Peyer's patch (tissue), 4 donors: ENCODE data around the gene DMD. TPM values are rescaled to one million over a fixed set of nuclear protein-coding genes. Genes with fewer than 3 reads are reported as not detected.

Experiments
- DNase-seq, 3 donors: peaks; one replicate each; pipeline ENCODE4 v3.0.0-alpha.2; 2017 to 2019
- H3K27ac ChIP-seq, 4 donors: fragments of 200-600 bp; sonication (generic); one replicate each; pipeline ENCODE4 v1.5.1; 2016 to 2019
- H3K27me3 ChIP-seq, 2 donors: fragments of 200-600 bp; sonication (generic); one replicate each; pipeline ENCODE4 v1.5.1; 2019
- H3K36me3 ChIP-seq, 3 donors: fragments of 200-600 bp; sonication (generic); one replicate each; pipeline ENCODE4 v1.5.1; 2016 to 2019
- H3K4me1 ChIP-seq, 4 donors: fragments of 200-600 bp; sonication (generic); one replicate each; pipeline ENCODE4 v1.5.1; 2016 to 2019
- H3K4me3 ChIP-seq, 4 donors: fragments of 200-600 bp; sonication (generic); 1 replicate in 3 of 4; 2 replicates in 1 of 4; pipeline ENCODE4 v1.5.1; 2016 to 2019; ENCODE audit warnings: mild to moderate bottlenecking in 1 of 4
- H3K9me3 ChIP-seq, 4 donors: fragments of 200-600 bp; sonication (generic); one replicate each; pipeline ENCODE4 v1.5.1; 2016 to 2019; ENCODE audit warnings: mild to moderate bottlenecking in 1 of 4
- CTCF ChIP-seq, 6 experiments: fragments of 450-650 bp in 4 of 6; fragments of 200-600 bp in 2 of 6; sonication (generic) in 1 of 6; IDR thresholded peaks; one replicate each; pipeline ENCODE4 v1.5.1; 2017 to 2019; ENCODE audit warnings: antibody characterized with exemption in 6 of 6, mild to moderate bottlenecking in 3 of 6, moderate library complexity in 1 of 6
- POLR2A ChIP-seq, 2 donors: fragments of 450-650 bp; IDR thresholded peaks; one replicate each; pipeline ENCODE4 v1.5.1; 2017; ENCODE audit warnings: antibody characterized with exemption in 2 of 2, mild to moderate bottlenecking in 2 of 2, moderate library complexity in 2 of 2
- total RNA-seq, 4 donors: library from RNA; depleted of rRNA; stranded (reverse); fragments of >200 nt; gene quantifications; one replicate each; pipeline ENCODE4 v1.1.0, GENCODE V29; 2016

DMD gene
- total RNA-seq, 4 donors from 2014 or later = 15.8 to 109 (median 19.1) TPM

DNA sequence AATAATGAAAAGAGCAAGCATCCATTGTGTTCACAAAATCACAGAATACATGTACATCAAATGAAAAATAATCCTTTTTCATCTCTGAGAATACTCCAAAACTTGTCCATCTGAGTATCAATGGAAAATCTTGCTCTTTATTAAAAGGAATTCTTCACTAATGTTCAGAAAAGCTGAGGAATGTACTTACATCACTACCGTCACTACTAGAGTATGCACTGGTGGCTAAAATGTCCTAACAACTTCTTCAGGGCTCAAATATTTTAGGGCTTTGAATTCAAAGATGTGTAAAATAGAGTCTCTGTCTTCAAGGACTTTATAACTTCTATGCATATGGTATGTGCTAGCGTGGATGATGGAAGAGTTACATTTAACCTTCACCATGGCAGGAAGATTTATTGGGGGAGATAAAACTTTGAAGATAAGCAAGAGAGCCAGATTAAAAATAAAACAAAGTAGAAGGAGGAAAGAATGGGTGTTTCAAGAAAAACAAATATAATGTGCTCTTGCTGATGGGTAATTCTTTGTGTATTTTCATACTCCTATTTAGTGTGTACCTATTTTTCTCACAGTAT is 55.1 kb downstream of the DMD start:
- Histone ChIP-seq H3K27ac (no peak overlapping the region), H3K36me3 (no peaks in the 10 kb centered on the region), H3K4me3 (no peak overlapping the region), H3K4me1 (no peaks in the 10 kb centered on the region), H3K27me3 (no peaks in the 10 kb centered on the region), H3K9me3 (no peaks in the 10 kb centered on the region)
- no peak for DNase-seq
- TF ChIP-seq POLR2A (IDR thresholded peaks at IDR 0.05) = no peak
- TF ChIP-seq CTCF (IDR thresholded peaks at IDR 0.05) = no peak

DNA sequence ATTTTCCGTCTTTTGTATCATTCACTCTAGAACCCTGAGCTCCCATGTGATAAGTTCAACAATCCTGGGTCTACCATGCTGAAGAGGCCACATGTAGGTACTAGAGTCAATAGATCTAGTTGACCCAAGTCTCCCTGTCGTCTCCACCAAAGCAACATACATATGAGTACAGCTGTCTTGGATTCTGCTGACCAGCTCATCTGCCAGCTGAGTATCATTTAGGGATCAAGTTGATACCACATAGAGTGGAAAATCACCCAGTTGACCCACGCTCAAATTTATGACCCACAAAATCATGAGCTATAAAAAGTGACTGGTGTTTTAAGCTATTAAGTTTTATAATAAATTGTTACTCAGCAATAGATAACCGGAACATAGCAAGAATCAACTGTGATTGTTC is 61.8 kb downstream of the DMD start:
- TF ChIP-seq POLR2A (IDR thresholded peaks at IDR 0.05) = no peak
- TF ChIP-seq CTCF (IDR thresholded peaks at IDR 0.05) = no peak
- H3K36me3 ChIP-seq = no peaks in the 10 kb centered on the region

GRCh38 chrX:33149085-33149484 is 62.3 kb downstream of the DMD start:
- Histone ChIP-seq H3K27me3 (no peaks in the 10 kb centered on the region), H3K9me3 (no peaks in the 10 kb centered on the region), H3K27ac (no peak overlapping the region), H3K4me3 (no peak overlapping the region), H3K4me1 (no peaks in the 10 kb centered on the region), H3K36me3 (no peaks in the 10 kb centered on the region)
- TF ChIP-seq POLR2A (IDR thresholded peaks at IDR 0.05) = no peak
- TF ChIP-seq CTCF (IDR thresholded peaks at IDR 0.05) = no peak
- DNase-seq = no peak

More for the DNA sequence above, 61.8 kb downstream of the DMD start:
- no peak overlapping the region for H3K4me3 ChIP-seq
- no peaks in the 10 kb centered on the region for H3K9me3 ChIP-seq
- no peaks in the 10 kb centered on the region for H3K4me1 ChIP-seq
- no peak overlapping the region for H3K27ac ChIP-seq
- no peaks in the 10 kb centered on the region for H3K27me3 ChIP-seq
- no peak for DNase-seq

DNA sequence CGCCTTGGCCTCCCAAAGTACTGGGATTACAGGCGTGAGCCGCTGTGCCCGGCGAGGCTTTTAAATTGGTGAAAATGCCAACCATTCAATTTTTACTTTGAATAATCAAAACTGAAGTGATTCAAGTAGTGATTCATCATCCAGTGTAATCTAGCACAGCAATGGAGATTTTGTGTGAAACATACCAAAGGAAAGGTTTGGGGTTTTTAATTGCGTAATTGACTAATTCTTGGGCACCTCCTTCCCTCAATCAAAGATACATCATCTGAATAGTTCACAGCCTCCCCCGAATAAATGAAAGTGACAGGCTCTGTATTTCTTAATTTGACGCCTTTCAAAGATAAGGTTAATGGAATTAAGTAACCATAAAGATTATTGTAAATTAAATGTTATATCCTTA is 69.0 kb downstream of the DMD start:
- Histone ChIP-seq H3K4me1 (no peaks in the 10 kb centered on the region), H3K36me3 (no peaks in the 10 kb centered on the region), H3K9me3 (no peaks in the 10 kb centered on the region), H3K4me3 (no peak overlapping the region), H3K27ac (no peak overlapping the region), H3K27me3 (no peaks in the 10 kb centered on the region)
- TF ChIP-seq POLR2A (IDR thresholded peaks at IDR 0.05) = no peak
- TF ChIP-seq CTCF (IDR thresholded peaks at IDR 0.05) = no peak
- no peak for DNase-seq

DNA sequence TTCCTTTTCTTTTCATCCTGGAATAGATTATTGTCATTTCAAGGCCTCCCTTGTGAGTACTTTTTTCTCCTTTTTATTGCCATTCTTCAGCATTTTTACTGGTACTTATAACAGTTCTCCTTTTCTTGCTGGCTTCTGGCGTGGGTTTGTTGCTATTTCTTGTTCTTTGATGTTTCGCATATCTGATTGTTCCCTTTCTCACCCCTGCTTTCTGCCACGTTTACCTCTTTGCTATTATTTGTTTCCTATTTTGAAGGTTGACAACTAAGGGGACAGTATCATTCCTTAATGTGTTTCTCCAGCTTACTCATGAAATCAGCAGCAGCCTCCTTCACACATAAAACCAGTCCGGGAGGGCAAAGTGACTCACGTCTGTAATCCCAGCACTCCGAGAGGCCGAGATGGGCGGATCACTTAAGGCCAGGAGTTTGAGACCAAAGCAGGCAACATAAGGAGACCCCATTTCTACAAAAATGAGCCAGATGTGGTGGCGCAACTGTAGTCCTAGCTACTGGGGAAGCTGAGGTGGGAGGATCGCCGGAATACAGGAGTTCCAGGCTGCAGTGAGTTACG is 72.6 kb downstream of the DMD start:
- H3K36me3 ChIP-seq = no peaks in the 10 kb centered on the region
- H3K27ac ChIP-seq = no peak overlapping the region
- H3K4me3 ChIP-seq = no peak overlapping the region
- H3K9me3 ChIP-seq = no peaks in the 10 kb centered on the region
- H3K27me3 ChIP-seq = no peaks in the 10 kb centered on the region
- no peak for DNase-seq
- TF ChIP-seq POLR2A (IDR thresholded peaks at IDR 0.05) = no peak
- no peak for TF ChIP-seq CTCF (IDR thresholded peaks at IDR 0.05)
- no peaks in the 10 kb centered on the region for H3K4me1 ChIP-seq
